ENCODE measurements around the gene KRTAP24-1. TPM values are rescaled to one million over a fixed set of nuclear protein-coding genes. Genes with fewer than 3 reads are reported as not detected.

KRTAP24-1 gene
- total RNA-seq, result not detected in 2 replicates

GRCh38 chr21:30282850-30283249 lies at the start of gene KRTAP24-1:
KRTAP24-1 (minus strand) TSS chr21:30282950; CDS start chr21:30282932, 18 bp downstream.

GRCh38 chr21:30320215-30320614 lies 37.5 kb upstream of the KRTAP24-1 start, which contains the start of gene KRTAP26-1:
KRTAP26-1 (minus strand) TSS chr21:30320315; CDS start chr21:30320035, 280 bp downstream.

DNA sequence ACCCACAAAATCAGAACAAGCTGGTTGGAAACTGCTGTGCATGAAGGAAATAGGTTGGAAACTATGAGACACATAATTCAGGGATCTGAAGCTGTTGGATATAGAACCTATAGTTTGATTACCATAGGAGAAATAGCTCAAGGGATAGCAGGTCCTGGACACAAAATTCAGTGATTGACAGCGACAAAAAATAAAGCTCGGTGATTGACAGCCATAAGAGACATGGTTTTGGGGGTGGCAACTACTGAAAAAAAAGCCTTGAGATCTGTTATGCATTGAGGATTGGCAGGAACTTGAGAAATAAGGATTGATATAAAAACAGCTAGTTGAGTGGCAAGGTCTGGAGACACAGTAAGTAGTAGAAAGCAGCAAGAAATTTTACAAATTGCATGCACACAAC lies 6.5 kb upstream of the KRTAP24-1 start, which contains the start of gene KRTAP25-1:
Gene KRTAP25-1 (minus strand): TSS at position 300 of the 400 bp plus-strand sequence. CDS start 24 bp downstream, at position 276.

Other genes starting within 250 kb of the KRTAP24-1 start
- not detected in 2 replicates for gene CLDN17, start 116.1 kb downstream of the KRTAP24-1 start, total RNA-seq
- not detected in 2 replicates for gene CLDN8, start 66.9 kb downstream of the KRTAP24-1 start, total RNA-seq
- gene KRTAP25-1, start 6.6 kb upstream of the KRTAP24-1 start, total RNA-seq, result not detected in 2 replicates
- not detected in 2 replicates for gene KRTAP26-1, start 37.4 kb upstream of the KRTAP24-1 start, total RNA-seq
- gene KRTAP27-1, start 54.7 kb upstream of the KRTAP24-1 start, total RNA-seq, result not detected in 2 replicates
- gene KRTAP23-1, start 65.7 kb upstream of the KRTAP24-1 start, total RNA-seq, result not detected in 2 replicates
- gene KRTAP13-2, start 89.3 kb upstream of the KRTAP24-1 start, total RNA-seq, result not detected in 2 replicates
- not detected in 2 replicates for gene KRTAP13-1, start 113.1 kb upstream of the KRTAP24-1 start, total RNA-seq
- not detected in 2 replicates for gene KRTAP13-3, start 143.0 kb upstream of the KRTAP24-1 start, total RNA-seq
- gene KRTAP13-4, start 147.3 kb upstream of the KRTAP24-1 start, total RNA-seq, result not detected in 2 replicates
- gene KRTAP15-1, start 157.3 kb upstream of the KRTAP24-1 start, total RNA-seq, result not detected in 2 replicates
- not detected in 2 replicates for gene KRTAP19-1, start 197.4 kb upstream of the KRTAP24-1 start, total RNA-seq
- gene KRTAP19-2, start 204.5 kb upstream of the KRTAP24-1 start, total RNA-seq, result not detected in 2 replicates
- not detected in 2 replicates for gene KRTAP19-3, start 209.1 kb upstream of the KRTAP24-1 start, total RNA-seq
- gene KRTAP19-4, start 214.2 kb upstream of the KRTAP24-1 start, total RNA-seq, result not detected in 2 replicates
- not detected in 2 replicates for gene KRTAP19-5, start 219.2 kb upstream of the KRTAP24-1 start, total RNA-seq

Data from smooth muscle cell of bladder (primary cell).